ENCODE results near the gene NHP2.

NHP2 gene

GRCh38 chr5:178174456-178174855, 20.8 kb upstream of the NHP2 start:
- no peak for DNase-seq

DNA sequence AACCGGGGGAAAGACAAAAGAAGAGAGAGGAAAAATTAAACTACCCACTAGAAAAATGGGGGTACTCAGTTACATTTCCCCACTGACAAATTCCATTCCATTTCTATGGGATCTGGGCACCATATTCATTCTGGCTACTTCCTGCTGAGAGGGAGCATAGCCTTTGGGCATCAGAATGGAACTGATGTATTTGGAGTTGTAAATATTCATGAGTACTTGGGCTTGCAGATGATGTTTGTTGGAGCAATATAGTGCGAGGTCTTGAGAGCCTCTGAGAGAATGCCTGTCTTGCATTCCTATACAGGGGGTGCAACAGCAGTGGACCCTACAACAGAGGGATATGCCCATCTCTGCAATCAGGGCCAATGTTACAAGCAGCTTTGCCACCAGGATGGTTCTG, 16.8 kb upstream of the NHP2 start:
- no peak for DNase-seq

DNA sequence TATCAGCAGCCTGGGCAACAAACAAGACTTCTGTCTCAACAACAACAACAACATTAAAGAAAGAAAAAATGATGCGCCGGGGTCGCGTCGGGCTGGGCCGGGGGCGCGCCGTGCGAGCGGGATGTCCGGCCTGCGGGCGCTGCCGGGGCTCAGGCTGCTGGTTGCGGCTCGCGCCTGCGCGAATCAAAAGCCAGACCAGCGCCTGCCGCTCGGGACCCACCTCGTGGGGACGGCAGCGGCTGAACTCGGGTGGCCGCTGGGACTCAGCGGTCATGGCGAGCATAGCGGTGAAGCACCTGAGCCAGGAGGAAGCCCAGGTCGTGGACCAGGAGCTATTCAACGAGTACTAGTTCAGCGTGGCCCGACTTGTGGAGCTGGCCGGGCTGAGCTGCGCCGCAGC, 11.9 kb upstream of the NHP2 start:
- no peak for DNase-seq

- DNase-seq, result peak; percentile 52
Observed at GRCh38 chr5:178163772-178164735, 10.4 kb upstream of the NHP2 start.

GRCh38 chr5:178162481-178162880, 8.8 kb upstream of the NHP2 start:
- DNase-seq, result no peak

DNA sequence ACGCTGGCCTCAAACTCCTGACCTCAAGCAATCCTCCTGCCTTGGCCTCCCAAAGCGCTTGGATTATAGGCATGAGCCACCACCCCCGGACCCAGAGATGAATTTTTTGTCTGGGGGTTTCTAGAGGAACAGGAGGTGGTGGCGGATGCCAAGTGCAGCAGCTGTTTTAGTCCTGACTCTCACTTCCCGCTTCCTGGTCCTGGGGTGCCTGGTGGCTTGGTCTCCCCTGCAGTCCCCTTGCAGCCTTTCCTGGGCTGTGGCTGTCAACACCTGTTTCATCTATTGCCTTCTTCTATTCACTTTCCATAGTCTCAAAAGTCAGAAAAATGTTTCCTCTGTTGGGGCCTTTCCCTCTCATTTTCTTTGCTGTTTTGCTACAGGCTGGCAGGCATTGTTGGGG, 6.5 kb upstream of the NHP2 start:
- DNase-seq, result no peak

DNA sequence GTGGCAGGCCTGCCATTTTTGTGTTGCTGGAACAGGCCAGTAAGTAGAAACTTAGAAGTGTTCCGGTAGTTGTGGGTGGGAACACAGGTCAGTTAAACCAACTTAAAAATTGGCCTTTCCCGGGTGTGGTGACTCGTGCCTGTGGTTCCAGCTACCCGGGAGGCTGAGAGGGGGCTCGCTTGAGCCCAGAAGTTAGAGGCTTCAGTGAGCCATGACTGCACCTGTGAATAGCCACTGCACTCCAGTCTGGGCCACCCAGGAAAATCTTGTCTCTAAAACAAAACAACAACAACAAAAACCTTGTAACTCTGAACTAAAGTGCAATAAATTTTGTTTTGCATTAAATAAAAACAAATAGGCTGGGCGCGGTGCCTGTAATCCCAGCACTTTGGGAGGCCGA, 1.4 kb upstream of the NHP2 start:
- DNase-seq, result no peak

DNA sequence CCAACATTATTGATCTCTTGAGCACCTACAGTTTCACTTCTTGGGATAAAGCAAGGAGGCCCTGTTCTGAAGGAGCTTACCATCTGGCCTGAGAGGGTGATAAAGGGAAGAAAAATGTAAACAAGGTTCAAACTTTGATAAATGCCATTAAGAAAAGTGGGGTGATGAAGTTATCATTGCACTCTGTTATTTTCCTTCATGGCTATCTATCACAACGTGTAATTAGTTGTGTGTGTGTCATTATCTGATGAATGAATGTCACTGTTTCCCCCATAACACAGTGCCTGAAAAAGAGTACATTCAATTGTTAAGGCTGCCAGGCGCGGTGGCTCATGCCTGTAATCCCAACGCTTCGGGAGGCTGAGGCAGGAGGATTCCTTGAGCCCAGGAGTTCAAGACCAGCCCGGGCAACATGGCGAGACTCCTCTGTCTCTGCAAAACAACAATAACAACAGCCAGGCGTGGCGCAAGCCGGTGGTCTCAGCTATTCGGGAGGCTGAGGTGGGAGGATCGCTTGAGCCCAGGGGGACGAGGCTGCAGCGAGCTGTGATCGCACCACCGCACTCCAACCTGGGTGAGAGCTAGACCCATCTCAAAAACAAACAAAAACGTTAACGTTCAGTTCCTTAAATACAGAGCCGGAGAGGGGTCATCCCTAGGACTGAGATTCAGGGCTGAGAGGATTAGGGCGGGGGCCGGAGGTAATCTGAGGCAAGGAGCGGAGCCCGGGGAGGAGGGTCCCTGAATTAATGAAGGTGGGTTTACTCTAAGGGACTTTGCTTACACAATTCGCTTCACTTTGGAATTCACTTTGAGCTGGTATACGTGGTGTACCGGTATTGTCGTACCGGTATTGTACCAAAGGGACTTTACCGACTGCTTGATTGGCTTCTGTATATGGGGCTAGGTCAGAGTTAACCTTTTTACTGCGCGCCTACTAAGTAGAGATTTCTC, 917 bp downstream of the NHP2 start:
- no peak for DNase-seq

DNA sequence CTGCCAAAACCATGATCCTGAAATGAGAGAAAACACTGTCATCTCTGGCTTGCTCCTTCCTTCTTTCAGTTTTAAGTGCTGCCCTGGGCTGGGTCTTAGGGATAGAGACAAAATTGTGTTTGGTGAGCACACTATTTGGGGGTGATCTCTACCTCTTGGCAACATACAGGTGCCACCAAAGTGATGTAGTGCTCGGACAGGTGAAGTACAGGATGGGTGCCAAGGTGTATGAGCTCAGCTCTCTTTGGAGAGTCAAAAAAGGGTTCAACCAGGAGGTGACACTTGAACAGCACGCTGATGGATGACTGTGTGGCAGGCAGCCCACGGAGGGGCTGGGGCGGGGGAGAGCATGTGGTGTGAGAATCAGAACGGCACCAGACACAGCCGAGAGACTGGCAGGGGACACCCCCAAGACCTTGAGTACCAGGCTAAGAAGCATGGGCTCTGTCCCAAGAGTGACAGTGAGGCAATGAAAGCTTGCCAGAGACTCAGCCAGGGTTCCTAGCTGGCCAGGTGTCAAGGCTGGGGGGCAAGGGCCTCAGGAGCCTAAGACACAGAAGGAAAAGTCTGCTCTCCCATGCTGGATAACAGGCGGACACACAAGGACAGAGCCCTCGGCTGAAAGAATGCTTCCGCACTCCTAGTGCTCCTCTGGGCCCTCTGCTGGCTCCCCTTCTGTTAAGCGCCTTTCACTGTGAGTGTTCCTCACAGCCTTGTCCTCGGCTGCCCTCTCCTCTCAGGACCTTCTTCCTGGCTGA, 2.5 kb downstream of the NHP2 start:
- DNase-seq, result no peak

GRCh38 chr5:178149199-178149932, 4.3 kb downstream of the NHP2 start:
- no peak for DNase-seq

DNA sequence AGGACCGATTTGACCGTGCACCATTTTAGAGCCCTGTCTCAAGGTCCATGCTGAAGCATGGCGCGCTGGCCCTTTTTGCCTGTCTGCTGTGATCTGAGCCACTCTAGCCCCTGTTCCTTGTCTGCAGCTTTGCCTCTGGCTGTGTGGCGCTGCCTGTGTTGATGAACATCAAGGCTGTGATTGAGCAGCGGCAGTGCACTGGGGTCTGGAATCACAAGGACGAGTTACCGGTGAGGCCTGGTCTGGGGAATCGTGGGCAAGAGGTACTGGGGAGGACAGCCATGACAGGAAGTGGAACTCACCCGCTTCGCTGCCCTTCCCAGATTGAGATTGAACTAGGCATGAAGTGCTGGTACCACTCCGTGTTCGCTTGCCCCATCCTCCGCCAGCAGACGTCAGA, 6.3 kb downstream of the NHP2 start:
- no peak for DNase-seq

GRCh38 chr5:178145965-178146820, 7.5 kb downstream of the NHP2 start:
- DNase-seq, result no peak

DNA sequence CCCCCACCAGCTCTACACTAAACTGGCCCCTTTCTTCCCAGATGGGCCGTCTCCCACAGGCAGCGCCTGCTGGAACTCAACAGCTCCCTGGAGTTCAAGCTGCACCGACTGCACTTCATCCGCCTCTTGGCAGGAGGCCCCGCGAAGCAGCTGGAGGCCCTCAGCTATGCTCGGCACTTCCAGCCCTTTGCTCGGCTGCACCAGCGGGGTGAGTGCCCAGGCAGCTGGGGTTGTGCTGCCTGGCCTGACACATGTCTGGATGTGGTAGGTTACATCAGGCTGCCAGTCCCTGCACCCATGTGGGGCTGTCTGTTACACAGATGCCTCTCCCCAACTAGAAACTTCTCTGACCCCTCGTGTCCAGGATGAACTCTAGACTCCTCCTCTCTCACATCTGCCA, 9.8 kb downstream of the NHP2 start:
- no peak for DNase-seq

- no peak for DNase-seq
Observed at GRCh38 chr5:178143246-178143645, 10.4 kb downstream of the NHP2 start.

DNA sequence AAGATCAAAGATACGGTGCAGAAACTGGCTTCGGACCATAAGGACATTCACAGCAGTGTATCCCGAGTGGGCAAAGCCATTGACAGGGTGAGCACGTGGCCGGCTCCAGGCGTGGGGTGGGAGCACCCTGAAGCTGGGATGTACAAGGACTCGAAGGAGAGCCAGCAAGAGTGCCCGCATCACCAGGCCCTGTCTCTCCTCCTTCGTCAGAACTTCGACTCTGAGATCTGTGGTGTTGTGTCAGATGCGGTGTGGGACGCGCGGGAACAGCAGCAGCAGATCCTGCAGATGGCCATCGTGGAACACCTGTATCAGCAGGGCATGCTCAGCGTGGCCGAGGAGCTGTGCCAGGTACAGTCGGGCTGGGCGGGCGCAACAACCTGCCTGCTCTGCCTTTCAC, 11.0 kb downstream of the NHP2 start:
- no peak for DNase-seq

GRCh38 chr5:178141550-178141949, 12.1 kb downstream of the NHP2 start:
- DNase-seq, result no peak

DNA sequence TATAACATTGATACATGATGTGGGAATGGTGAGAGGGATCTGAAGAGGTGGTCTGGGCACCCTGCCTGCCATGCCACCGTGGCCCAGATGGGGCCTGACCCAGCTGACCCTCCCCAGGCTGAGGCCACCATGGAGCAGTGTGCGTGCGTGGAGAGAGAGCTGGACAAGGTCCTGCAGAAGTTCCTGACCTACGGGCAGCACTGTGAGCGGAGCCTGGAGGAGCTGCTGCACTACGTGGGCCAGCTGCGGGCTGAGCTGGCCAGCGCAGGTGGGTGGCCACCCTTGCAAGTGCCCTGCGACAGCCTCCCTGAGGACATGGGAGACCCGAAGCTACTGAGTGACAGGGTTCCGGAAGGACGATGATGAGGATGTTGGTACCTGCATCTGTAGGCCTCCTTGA, 15.7 kb downstream of the NHP2 start:
- DNase-seq, result no peak

DNA sequence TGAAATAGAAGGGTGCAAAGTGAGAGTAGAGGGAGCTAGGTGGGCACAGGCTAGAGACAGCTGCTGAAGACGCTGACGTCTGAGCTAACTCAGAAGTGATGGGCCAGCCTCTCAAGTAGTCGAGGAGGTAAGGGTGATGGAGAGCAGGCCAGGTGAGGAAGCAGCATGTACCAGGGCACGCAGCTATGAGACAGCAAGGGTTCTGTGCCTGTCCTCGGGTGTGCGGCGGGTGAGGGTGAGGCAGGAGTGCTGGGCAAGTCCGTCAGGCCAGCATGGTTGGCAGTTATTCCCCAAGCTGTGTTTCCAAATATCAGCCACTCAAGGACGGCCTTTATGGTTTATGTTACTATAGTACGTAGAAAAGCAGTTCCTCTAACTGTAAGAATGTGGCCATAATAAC, 16.7 kb downstream of the NHP2 start:
- DNase-seq, result no peak

DNA sequence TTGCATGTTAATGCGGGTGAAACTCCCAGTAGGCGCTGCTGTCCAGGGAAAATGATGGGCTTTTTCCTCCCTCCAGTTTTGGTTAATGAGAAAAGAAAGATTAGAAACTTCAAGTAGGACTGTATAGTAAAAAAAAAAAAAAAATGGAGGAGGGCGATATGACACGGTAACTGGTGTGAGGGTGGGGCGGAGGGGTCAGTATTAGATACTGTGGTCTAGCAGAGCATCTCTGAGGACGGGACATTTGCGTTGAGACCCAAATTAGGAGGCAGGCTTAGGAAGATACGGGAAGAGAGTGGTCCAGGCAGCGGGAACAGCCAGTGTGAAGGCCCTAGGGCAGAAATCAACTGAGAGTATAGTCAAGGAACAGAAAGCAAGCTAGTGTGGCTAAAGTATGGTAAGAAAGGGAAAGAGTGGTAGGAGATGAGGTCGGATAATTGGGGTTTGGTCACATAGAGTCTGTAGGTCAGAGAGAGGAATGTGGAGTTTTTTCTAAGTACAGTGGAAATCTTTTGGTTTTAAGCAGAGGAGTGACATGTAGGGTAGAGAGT, 22.2 kb downstream of the NHP2 start:
- no peak for DNase-seq

DNA sequence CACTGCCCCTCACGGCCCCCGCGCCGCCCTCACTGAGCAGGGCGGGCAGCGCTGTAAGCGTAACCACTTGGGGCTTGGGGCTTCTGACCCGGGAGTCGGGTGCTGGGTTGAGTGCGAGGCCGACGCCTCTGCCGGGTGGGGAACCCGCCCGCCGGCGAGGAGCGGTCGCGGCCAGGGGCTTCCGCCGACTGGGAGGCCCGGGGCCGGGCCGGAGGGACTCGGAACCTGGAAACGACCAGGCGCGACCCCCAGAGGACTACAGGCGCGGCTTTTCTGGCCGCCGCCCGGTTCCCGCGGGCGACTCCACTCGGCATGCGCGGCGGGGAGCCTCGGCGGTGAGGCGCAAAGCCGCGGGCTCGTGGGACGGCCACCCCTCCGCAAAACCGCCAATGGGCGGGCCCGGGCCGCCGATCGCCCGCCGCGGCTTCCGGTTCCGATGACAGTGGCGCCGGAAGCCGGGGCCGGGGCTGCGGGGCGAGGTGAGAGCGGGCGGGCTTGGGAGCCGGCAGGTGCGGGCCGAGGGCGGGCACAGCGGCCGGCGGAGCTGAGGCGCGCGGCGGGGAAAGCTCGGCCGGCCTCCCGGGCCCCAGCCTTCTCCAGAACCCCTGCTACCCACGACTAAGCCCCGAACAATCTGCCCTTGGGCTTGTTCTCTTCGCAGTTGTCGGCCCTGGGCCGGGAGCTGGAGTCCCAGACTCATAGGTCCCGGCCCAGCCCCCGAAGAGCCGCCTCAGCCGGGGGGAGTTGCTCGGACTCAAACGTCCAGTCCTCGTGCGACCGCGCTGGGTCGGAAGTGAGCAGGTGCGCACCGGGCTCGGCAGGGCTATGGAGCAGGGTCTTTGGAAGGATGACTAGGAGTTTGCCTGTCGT, 22.9 kb downstream of the NHP2 start, which contains the start of gene RMND5B:
RMND5B (plus strand) TSS at position 439 of the 870 bp plus-strand sequence. CDS start 7,106 bp downstream, outside the sequence.
- peak; percentile 55 for DNase-seq
